NCI-H460 (cell line): ENCODE data around the gene CPT1A. TPM values are rescaled to one million over a fixed set of nuclear protein-coding genes. Genes with fewer than 3 reads are reported as not detected.
A peak's percentile ranks its signal among the peaks of the same experiment; 100 is the strongest.

ENCODE experiments used
- DNase-seq: peaks from one replicate; pipeline ENCODE4 v3.0.0-alpha.2; 2016; ENCODE audit warnings: low read depth; ENCODE audit errors: extremely low read depth
- total RNA-seq: library from RNA; depleted of rRNA; stranded (reverse); fragments of >200 nt; shearing (Covaris generic); gene quantifications from 2 replicates; pipeline ENCODE4 v1.2.3, GENCODE V29; 2014

CPT1A gene
- total RNA-seq, 1 experiment from 2014 or later: 19.3 TPM

DNA sequence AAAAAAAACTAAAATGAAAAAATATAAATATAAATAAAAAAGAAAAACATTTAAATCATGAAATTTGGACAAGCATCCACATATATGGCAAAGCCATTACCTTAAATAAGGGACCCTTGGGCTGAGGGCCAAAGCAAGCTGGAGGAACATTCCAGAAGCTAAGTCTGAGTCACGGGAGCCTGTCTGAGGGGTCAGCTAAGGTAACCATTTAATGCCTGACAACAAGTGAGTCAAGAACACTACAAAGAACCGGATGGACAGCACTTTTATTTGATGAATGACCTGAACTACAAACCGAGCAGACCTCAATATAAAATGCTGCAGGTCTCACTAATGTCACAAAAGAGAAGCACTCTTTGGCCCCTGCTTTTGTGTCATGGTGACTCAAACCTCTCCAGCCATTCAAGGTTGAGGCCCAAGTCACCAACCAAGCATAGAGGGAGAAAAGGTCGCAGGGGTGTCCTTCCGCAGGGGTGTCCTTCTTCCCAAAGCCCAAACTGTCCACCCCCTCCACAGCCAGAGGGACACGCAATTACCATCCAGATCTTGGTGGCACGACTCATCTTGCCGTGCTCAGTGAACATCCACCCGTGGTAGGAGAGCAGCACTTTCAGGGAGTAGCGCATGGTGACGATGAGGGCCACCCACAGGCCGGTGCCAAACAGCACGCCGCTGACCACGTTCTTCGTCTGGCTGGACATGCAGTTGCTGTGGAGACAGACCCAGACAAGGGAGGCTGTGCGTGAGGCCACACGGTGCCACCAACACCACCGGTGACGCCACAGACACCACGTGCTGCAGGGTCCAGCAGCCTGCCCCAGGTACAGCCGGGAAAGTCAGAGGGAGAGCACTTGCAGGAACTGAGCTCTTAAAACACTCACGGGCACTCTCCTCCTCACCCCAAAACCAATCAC lies 34.5 kb downstream of the CPT1A start:
- no peak for DNase-seq

DNA sequence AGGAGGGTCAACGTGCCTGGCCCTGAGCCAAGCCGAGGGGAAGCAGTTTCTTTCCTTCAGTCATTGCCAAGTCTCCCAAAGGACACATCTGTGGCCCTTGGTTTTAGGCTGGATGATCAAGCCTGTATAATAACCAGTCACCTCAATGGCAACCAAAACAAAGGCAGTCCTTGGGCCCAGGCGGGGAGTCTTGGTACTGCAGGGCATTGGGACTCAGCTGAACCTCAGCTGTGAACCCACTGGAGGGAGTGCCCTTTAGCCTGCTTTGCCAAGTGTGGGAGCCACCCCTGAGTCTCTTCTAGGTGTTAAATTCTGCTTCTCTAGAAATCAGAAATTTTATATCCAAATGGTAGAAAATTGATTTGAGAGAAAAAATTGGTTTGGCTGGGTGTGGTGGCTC lies 36.9 kb downstream of the CPT1A start:
- no peak for DNase-seq

DNA sequence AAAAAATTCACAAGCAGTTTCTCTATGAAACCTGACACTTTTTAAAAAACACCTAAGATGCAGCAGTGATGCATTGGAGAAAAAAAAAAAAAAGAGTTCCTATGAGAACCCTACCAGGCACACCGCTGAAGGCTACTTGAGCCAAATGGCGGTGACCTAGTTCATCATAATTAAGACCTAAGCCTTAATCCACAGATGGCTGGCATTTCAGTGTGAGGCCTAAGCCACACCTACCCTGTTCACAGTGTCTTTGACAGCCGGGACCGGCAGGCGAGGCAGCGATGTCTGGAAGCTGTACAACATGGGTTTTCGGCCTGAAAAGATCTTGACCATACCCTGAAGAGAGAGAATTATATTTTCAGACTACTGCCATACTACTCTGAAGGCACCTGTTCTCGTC lies 38.0 kb downstream of the CPT1A start:
- no peak for DNase-seq

DNA sequence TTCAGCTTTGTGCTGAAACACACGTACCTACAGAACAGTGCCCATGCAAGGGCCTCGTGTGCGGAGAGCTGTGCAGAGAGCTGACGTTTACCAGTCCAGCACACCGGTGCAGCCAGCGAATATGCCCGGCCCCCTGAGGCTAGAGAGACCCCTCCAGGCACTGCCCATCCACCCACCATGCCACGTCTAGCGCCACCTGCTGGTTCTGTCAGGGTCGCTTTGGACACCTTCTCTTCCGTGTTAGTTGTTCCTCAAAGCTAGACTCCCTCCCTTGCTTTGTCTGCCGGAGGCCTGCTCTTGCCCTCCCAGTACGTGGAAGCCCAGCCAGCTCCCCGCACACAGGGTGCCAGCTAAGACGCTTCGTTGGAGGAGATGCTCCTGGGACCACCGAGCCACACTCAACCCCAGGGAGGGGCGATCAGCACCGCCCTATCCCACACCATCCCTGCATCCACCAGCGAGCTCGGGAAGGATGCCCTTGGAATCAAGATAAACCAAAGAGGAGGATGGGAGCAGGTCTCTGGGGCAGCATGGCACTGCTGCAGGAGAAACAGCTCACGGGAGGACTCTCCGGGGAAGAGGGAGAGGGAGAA lies 43.4 kb downstream of the CPT1A start:
- peak; percentile 16 for DNase-seq

DNA sequence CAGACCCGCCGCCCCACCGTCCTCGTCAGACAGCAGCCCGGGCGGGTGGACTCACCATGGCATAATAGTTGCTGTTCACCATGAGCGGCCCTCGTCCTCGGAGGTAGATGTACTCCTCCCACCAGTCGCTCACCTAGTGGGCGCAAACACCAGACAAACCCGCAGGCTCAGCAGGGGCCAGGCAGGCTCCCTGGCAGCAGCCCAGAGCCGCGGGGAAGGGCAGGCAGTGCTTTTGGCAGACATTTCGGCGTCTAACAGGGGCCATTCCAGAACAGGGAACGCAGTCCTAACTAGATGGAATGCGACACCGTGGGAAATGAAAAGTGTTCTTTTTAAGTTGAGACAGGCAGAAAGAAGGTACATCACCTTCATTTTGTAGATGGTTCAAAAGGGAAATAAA lies 44.9 kb downstream of the CPT1A start:
- DNase-seq: no peak

DNA sequence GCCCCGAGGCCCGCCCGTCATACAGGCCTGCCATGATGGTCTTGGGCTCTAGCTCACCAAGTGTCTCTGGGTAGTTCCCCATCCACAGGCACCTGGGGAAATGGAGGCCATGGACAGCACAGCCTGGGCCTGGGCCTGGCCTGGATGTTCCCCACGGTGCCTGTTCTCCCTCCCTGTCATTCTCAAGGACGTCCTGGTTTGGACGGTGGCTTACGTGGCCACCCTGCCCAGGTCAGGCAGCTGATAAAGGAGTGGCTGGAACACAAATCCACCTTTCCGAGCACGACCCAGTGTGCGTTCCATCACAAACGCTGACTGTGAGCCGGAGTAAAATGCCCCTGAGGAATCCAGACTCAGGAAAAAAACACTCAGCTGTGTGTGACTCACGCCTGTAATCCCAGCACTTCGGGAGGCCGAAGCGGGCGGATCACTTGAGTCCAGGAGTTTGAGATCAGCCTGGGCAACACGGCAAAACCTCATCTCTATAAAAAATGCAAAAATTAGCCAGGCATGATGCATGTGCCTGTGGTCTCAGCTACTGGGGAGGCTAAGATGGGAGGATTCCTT lies 49.2 kb downstream of the CPT1A start:
- DNase-seq: no peak

DNA sequence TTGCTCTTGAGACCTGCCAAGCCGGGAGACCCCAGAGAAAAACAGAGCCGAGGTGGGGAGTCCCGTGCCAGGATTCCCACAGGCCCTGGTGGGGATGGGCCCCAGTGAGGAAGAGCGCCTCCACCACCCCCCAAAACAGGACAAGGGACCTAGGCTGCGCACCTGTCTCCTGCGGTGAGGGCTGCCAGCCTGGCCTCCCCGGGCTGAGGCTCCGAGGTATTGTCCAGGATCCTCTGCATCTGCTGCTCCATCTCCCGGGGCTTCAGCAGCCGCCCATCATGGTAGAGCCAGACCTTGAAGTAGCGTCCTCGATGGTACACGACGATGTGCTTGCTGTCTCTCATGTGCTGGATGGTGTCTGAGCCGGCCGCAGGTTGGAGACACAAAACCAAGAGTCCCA lies 57.1 kb downstream of the CPT1A start:
- no peak for DNase-seq

DNA sequence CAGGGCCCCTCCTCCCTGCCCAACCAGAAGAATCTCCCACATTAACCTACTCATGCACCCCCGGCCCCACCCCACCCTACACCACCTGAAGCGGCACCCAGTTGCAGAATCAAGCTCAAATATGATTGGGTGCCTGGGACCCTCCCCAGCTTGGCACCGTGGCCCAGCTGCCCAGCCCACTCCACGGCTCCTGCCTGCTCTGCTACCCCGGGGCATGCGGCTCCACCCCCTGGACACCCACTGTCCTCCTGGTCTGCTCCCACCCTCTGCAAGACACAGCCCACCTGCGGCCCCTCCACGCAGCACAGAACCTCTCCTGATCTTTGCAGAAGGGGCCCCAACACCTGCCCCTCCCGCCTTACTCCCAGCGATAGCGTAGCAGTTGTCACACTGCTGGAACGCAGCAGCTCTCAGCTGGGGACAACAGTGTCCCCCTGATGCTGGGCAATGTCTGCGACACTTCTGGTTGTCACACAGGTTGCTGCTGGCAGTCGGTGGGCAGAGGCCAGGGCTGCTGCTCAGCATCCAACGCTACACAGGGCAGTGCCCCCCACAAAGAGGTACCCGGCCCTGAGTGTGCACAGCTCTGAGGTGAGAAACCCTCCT lies 58.4 kb downstream of the CPT1A start:
- no peak for DNase-seq

DNA sequence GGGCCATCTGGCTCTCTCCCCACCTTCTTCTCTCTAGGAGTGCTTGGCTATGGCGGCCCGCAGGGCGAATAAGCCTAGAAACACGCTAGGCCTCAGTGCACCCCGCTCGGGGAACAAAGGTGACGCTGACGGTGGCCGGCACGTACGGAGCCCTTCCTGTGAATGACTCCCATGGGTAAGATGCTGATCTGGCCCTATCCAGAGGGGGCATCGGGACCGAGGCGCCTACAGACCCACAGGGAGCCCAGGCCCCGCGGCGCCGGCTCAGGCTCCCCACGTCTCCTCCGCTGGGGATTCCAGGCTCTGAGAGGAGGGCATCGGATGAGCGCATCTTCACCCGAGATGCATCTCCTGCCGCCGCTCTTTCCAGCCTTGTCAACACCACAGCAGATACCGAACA lies 59.0 kb downstream of the CPT1A start:
- no peak for DNase-seq

DNA sequence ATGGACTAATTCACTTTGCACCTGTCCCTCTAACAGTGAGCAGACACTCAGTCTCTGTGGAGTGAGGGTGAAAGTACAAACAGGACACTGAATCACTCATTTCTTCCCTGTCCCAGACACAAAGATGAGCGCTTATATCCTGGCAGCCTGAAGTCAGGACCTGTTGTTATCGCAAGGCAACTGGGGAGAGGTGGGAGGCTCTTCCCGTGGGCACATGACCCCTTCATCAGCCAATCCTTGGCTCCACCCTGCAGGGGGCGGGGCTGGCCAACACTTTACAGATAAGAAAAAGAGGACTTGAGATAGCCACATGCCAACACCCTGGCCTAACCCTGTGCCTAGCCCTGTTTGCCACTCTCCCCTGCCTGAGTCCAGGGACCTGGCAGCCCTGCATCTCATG lies 60.9 kb downstream of the CPT1A start:
- no peak for DNase-seq

DNA sequence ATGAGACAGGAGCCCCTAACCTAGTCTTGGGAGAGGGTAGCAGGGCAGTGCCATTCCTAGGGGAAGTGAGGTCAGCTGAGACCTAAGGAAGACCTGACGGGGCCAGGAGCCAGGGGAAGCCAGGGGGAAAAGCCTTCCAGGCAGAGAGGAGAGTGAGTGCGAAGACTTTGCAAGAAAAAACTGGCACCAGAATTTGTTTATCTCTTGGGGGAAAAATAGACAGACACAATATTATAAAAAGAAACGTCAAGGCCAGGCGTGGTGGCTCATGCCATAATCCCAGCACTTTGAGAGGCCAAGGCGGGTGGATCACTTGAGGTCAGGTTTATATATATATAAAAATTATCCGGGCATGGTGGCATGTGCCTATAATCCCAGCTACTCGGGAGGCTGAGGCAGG lies 63.5 kb downstream of the CPT1A start:
- DNase-seq: no peak

DNA sequence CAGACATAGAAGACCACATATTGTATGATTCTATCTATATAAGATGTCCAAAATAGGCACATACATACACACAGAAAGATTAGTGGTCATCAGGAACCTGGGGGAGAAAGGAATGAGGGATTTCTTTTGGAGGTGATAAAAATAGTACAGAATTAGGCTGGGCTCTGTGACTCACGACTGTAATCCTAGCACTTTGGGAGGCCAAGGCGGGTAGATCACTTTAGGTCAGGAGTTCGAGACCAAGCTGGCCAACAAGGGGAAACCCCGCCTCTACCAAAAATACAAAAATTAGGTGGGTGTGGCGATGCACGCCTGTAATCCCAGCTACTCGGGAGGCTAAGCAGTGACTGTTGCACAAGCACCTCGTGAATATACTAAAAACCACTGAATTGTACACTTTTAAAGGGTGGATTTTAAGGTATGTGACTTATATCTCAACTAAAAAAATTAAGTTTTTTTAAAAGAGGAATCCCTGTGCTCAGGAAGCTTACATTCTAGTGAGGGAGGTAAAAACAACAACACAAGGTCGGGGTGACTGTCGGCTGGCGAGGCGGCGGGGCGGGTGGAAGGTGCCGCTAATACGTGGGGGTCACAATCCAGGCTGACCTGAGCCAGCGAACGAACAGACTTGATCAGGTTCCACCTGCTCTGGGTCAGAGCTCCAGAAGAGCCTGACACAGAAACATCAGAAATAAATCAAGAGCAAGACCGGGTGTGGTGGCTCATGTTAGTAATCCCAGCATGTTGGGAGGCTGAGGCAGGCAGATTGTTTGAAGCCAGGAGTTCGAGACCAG lies 65.1 kb downstream of the CPT1A start:
- DNase-seq: no peak

DNA sequence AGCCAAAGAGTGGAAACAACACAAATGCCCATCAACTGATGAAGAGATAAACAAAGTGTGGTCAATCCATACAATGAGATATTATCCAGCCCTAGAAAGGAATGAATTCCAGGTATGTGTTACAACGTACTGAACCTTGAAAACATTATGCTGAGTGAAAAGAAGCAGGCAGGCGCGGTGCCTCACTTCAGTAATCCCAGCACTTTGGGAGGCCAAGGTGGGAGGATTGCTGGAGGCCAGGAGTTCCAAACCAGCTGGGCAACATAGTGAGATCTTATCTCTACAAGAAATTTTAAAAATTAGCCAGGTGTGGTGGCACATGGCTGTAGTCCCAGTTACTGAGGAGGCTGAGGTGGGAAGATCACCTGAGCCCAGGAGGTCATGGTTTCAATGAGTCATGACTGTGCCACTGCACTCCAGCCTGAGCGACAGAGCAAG lies 65.7 kb downstream of the CPT1A start:
- DNase-seq: no peak

DNA sequence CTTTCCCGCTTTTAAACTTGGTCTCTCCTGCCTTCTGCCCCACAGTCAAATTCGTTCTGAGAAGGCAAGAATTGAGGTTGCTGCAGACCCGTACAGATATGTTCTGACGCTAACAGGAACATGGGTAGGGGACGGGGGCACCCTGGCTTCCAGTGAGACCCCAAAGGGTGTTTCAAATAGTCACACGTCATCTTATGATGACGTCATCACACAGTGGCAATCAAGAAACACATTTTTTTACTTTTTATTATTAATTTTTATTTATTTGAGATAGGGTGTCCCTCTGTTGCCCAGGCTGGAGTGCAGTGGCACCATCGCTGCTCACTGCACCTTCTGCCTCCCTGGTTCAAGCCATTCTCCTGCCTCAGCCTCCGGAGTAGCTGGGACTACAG lies 67.5 kb downstream of the CPT1A start:
- no peak for DNase-seq

DNA sequence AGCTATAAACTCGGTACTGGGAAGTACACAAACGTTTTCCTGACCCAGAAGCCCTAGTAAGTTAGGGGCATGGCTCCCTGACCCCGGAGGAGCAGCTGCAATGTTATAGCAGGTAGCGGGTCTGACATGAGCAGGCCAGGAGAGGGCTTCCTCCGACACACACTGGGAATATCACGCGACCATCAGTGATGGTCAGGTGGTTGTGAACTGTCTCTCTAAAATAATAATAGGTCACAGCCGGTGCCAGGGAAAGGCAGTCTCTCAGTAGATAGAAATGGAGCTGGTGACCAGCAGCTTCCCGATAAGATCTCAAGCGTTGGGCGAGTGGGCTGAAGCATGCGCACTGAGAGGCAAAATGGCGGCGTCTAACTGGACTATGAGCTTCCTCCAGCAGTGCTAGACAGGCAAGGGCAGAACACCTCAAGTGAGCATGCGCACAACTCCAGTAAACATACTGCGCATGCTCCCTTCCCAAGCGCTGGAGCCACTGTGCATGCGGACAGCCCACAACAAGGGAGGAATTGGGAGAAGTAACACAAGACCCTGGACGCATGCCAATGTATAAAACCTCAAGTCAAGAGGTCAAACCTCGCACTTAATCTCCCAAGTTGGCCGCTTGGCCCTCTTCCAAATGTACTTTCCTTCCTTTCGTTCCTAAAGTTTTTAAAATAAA lies 68.1 kb downstream of the CPT1A start:
- DNase-seq: no peak

DNA sequence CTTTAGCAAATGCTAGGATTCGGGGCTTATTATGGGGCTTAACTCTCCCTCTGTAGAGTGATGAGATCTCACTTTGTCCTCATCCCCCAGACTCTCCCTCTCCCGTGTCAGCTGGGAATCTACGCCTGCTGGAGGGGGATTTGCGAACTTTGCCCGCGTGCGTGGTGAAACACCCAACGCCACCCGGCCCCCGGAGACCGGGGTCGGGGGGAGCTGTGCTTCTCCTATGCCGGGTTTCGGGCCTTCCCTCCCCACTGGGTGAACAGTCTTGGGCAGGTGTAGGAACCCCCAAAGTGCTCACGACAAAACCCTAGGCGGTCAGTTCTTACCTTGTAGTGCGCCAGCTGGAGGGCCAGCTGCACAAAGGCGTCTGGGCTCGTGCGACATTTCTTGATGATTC lies 68.8 kb downstream of the CPT1A start:
- no peak for DNase-seq

DNA sequence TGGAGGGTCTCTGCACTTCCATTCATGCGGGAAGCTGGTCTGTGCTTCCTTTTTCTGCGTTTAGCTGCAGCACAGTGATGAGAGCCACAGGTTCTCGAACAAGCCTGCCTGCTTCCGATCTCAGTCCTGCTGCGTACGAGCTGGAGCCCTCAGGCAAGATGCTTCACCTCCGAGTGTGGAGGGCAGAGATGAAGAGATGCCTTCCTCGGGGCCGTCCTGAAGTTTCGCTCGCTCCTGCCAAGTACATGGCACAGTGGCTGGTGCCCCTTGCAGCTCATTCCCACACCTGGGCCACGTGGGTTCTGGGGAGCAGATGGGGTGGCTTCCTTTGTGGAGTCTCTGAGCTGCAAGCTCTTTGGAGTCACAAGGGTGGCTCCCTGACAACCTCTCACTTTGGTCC lies 70.9 kb downstream of the CPT1A start:
- no peak for DNase-seq

DNA sequence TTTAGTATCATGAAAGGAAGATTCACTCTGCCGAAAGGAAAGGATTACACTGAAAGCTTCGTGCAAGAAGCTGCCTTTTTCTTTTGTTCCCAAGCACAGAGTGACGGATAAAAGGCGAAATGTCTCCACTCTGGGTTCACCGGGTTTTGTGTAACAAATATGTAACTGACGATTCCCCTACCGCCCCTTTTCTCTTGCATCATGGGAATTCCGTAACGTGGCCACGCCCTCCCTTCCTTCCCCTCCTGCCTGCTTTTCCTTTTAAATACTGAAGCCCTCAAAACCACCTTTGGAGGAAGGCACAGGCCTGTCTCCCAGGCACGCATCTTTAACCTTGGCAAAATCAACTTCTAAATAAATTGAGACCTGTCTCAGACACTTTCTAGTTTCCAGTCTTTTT lies 74.0 kb downstream of the CPT1A start:
- DNase-seq: no peak

DNA sequence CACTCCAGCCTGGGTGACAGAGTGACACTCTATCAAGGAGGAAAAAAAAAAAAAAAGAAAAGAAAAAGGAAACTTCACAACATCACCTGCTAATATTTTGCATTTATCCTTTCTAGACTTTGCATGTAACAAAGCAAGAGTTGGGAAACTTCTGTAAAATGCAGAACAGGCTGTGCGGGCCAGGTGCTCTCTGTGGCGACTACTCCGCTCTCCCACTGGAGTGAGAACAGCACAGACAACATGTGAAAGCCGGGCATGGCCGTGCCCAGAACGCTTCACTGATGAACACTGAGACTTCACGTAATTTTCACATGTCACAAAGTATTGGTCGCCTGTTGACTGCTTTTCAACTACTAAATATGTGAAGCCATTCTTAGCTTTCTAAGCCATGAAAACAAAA lies 74.9 kb downstream of the CPT1A start:
- DNase-seq: no peak

DNA sequence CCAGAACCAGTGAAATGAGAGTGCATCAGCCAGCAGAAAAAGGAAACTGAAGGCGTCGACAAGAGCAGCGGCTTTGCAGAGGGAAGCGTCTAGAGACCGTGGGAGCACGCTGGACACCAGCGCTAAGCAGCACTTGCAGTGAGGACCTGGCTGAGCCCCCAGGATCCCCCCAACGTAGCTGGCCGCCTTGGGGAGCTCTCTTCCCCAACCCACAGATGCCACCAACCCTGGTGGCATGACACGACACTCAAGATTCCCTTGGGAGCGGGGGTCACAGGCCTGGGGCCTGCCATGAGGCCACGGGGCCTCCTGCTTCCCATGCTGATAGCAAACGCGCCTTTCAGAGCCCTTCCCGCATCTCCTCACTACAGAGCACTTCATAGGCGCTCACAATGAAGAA lies 77.0 kb downstream of the CPT1A start:
- no peak for DNase-seq
